NCI-H345 treated with DMSO at 0.1 percent for 48 hours (cell line): ENCODE data around the gene LRRC37A.
"Not testable (repeated sequence)": the region's sequence is repeated elsewhere in the genome, so short reads cannot be mapped to it uniquely, and the experiment has no call there.

Experiments
- DNase-seq: peaks from one replicate; lab custom pipeline; 2025; ENCODE audit not compliant: unreplicated experiment; lab: John Stamatoyannopoulos, UW

The LRRC37A gene

DNA sequence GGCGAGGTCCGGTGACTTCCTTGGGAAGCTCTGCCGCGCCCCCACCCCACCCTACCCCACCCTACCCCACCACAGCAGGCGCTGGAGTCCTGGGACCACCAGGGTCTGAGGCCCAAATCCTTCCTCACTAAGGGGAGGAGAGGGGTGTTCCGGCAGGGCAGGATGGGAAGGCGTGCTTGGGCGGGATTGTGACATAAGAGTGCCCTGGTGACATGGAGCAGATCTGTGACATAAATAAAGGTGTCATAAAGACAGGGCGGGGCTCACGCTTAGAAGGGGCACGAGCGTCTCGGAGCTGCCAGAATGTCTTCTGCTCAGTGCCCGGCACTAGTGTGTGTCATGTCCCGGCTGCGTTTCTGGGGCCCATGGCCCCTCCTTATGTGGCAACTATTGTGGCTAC, at the start of gene LRRC37A:
Gene LRRC37A, plus strand, starts transcription at position 301 of the 400 bp plus-strand sequence. Its CDS starts 3 bp downstream, at position 304.
- DNase-seq: not testable (repeated sequence)

DNA sequence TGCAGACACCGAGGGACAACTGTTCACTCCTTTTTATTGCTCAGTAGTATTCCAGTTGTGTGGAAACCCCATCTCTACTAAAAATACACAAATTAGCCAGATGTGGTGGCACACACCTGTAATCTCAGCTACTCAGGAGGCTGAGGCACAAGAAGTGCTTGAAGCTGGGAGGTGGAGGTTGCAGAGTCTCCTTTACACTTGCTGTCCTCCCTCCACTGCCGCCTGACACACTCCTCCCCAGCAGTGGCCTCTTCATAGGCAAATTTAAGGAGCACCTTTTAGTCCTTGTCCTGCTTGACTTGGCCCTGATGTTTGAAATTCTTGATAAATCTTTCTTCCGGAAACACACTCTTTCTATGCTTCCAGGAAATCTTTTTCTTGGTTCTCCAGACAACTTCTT, 45.8 kb upstream of the LRRC37A start:
- DNase-seq: not testable (repeated sequence)

DNA sequence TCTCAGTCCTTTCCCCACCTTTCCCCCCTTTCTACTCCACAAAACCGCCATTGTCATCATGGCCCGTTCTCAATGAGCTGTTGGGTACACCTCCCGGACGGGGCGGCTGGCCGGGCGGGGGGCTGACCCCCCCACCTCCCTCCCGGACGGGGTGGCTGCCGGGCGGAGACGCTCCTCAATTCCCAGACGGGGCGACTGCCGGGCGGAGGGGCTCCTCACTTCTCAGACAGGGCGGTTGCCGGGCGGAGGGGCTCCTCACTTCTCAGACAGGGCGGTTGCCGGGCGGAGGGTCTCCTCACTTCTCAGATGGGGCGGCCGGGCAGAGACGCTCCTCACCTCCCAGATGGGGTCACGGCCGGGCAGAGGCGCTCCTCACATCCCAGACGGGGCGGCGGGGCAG, 42.1 kb upstream of the LRRC37A start:
- not testable (repeated sequence) for DNase-seq

DNA sequence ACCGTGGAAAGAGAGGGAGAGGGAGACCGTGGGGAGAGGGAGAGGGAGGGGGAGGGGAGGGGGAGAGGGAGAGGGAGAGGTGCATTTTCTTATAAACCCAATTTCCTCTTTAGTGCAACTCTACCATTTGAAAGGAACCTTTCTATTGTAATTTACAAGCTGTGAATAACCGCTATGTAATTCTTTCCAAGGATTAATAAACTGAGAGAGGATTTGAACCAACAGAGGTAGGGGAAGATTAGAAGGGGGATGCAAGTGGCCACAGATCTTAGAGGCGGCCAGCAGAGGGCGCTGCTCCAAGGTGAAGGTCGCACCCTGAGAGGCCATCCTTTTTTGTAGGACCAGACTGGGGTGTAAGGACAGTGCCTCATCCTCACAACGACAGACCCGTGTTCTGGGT, 41.2 kb upstream of the LRRC37A start:
- not testable (repeated sequence) for DNase-seq

DNA sequence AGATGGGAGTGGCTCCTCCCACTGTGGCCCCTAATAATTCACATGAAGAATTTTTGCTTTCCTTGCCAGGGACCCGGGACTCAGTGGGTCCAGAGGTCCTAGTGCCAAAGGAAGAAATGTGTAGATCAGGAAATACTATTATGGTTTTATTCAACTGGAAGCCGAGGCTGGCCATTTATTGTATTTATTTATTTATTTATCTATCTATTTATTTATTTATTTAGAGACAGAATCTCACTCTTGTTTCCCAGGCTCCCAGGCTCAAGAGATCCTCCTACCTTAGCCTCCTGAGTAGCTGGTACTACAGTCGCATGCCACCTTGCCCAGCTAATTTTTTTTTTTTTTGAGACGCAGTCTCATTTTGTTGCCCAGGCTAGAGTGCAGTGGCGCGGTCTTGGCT, 40.7 kb upstream of the LRRC37A start:
- not testable (repeated sequence) for DNase-seq

DNA sequence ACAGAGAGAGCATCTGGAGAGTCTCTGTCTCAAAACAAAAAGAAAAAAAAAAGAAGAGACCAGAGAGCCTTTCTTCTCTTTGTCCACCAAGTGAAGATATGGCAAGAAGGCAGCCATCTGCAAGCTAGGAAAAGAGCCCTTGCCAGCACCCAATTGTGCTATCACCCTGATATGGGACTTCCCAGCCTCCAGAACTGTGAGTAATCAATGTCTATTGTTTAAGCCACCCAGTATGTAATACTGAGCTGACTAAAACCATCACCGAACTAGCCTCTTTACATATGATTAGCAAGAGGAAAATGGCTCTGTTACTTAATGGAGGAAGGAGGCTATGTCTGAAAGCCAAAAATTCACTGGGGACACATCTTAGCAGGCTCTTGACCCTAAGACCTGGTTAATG, 38.6 kb upstream of the LRRC37A start:
- DNase-seq: not testable (repeated sequence)

DNA sequence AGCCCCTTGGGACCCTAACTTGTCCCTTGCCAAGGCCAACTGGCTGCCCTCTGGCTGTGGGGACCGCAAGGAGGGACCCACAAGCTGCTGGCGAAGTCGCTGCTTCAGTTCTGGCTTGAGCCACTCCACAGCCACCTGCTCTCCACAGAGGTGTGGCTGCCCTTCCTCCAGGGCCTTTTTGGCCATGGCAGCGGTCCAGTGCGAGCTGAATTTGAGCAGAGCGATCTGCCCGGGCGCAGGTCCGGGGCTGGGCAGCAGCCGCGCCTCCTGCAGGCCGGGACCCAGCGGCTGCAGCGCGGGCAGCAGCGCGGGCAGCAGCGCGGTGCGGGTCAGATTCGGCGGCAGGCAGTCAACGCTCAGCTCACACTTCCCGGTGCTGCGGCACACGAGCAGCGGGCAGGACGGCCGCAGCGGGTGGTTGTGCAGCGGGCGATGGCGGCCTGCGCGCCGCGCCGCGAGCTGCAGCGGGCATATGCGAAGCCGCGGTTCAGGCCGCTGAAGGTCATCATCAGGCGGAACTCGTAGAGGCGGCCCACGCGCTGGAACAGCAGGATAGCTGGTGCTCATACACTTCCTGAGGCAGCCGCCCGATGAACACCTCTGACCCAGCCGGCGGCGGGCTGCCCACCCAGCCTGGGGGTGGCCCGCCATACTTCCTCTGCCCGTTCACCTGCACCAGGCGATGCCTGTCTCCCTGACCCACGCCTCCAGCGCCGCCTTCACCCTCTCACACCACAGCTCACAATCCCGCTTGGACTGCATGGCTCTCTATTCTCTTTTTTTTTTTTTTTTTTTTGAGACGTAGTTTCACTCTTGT, 34.9 kb upstream of the LRRC37A start:
- DNase-seq: not testable (repeated sequence)

DNA sequence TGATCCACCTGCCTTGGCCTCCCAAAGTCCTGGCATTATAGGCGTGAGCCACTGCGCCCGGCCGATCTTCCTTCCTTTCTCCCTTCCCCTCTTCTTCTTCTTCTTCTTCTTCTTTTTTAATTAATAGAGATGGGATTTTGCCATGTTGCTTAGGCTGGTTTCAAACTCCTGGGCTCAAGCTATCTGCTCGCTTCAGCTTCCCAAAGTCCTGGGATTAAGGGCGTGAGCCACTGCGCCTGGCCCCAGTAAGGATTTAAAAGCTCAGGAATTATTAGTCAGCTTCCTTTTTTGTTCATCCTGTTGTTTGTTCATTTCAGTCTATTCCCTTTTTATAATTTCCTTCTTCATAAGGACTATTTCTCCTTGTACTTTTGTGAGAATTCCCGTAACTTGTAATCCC, 32.7 kb upstream of the LRRC37A start:
- DNase-seq: no peak

DNA sequence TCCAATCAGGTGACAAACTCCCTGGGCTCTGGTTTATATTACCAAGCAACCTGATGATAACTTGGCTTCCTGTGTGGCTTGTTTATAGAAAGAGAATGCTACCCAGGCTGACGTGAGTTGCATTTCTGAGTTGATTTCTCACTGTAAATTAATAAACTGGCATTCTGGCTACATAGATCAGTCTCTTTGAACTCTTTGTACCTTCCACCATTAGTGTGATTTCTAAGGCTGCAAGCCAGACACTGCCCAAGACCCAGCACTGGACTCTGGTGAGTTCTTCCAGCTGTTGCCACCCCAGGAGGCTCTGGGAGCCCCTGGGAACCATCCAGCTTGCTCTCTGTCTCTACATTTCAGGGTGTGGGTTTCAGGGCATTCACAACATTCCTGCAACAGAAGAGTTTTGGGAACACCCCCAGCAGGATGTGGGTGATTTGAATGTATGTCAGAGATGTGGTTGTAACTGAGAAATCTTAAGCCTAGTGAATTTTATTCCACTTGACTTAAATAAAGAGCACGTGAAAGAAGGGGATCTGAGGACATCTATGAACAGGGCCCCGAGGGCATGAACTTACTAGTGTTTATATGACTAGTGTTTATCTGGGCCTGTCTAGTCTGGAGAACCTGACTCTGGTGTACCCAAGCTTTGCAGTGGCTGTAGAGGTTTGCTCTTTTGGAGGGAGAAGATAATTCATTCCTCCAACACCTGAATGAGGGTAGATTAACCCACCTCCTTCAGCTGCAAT, 30.3 kb upstream of the LRRC37A start:
- no peak for DNase-seq

DNA sequence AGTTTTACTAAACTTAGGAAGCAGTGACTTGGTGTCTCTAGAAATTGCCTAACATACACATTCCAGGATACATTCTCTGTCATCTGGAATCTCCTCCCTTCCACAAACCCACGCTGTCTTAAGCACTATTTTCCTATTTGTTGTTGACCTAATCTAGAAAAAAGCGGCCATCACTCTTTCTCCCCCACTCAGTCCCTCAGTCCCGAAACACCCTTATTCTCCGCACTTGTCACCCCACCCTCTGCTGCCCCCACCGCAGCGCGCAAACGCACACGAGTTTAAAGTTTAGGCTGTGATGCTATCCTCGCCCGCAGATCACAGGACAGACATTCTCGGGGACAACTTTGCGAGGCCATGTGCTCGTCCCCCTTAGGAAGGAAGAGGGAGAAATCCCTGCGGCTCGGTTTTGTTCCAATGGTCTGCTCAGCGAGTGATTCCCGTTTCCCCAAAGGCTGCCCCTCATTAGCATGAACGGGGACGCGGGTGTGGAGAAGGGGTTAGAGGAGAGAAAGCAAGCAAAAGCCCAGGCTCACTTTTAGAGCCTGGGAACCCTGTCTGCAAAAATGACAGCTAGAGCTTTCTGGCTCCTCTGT, 28.8 kb upstream of the LRRC37A start:
- not testable (repeated sequence) for DNase-seq

DNA sequence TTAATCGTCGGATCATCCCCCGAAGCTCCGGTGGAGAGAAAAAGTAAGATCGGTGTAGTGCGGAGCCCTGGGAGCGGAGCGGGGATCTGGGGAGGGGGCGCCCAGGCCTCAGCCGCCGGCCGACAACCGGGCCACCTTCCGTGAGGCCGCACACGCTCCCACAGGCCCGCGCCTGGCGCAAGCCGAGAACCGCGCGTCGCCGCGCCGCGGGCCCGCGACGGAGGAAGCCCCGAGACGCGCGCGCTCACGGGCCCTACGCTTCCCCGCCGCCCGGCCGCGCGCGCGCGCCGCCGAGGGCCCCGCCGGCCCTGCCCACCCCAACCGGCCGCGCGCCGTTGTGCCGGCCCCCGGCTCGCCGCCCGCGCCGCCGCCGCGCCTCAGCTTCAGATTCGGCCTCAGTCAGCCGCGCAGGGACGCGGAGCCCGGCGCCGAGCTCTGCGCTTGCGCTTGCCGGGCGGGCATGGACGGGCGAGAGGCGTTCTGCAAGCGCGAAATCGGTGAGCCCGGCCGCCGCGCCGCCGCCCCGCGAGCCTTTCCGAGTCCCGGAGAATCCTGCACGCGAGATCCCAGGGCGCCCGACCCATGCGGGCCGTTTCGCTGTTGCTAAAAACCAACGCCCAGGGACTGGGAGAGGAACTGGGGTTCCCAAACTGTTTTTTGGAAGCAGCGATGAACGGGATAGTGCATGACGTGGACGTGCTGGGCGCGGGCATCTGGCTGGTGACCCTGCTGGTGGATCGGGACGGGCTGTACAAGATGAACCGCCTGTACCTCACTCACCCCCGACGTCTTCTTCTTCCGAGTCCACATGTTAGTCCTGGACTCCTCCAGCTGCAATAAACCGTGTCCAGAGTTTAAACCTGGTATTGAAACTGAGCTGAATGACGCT, 28.0 kb upstream of the LRRC37A start:
- DNase-seq: peak; percentile 58

DNA sequence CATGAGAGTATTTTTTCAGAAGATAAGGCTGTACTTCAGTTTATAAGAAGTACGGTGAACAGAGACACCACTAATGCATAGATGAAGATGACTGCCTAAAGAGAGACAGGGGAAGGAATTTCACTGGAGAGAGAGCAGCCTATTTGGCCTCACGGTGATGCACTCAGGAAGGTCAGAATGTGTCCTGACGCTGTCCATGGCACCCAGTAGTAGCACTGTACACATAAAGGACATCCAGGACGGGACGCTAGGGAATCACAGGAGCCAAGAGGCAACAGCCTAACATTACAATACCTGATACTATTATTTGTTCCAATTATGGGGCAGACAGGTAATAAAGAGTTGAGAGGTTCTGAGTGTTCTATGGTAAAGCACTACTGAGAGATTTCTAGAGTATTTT, 24.9 kb upstream of the LRRC37A start:
- DNase-seq: no peak

DNA sequence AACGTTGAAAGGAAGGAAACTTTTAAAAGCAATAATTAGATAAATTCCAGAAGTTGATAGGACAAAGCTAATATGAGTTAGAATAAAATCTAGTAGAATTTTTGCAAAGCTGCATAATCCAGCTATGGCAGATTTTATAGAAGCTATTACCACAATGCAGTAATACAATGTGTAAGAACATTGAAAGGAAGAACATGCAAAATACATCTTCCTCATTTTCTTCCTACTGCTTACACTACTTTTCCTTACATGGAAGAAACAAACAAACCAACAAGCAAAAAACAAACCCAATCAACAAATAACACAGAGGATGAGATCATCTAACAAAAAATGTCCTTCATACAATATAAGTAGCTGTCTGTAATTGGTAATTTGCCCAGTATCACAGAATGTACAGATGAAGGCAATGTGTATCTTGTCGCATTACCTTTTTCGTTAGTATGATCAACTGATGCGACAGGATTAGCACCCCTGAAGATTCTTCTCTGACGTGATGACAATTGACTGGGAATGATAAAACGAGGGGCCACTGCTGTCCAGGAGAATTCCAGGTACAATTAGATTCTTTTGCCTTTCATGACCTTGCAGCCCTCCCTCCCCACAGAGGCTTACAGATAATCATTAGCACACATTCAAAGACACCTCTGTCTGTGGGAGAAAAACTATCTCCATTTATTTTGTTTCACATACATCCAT, 21.2 kb upstream of the LRRC37A start:
- DNase-seq: no peak

DNA sequence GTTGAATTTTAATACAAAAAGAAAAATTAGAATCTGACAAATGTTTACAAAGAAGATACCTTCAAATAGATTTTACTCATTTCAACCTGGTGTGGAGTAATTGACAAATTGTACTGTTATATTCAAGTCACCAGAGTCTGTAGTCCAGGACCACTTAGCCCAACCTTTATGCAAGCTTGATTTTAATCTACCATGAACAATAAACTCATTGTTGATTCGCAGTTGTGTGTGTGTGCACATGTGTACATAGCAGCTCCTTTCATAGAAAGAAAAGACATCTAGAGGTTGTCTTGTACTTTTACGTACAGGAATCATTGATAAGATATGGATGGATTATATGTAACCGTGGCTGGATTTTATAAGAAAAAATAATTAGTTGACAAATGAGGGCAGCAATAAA, 20.7 kb upstream of the LRRC37A start:
- DNase-seq: no peak

DNA sequence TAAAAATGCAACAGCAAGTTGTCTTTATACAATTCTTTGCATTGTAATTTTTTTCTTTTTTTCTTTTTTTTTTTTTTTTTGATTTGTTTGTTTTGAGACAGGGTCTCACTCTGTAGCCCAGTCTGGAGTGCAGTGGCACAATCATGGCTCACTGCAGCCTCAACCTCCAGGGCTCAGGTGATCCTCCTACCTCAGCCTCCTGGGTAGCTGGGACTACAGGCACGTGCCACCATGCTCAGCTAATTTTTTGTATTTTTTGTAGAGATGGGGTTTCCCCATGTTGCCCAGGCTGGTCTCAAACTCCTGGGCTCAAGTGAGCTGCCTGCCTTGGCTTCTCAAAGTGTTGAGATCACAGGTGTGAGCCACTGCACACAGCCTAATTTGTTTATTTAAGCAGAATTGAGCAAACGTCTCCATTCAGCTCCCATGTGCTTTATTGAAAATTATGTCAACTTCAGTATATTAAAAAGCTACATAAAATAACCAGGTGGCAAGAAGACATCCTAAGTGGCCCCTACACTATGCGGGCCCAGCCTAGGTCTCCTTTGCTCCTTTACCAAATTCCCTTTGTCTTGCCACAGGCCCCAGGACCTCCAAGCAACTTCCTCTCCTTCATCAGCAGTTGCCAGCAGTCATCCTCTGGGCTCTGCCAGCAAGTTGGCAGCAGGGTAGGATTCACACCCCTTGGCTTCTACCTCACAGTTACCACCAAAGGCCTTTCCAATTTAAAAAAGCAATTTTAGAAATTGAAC, 18.0 kb upstream of the LRRC37A start:
- DNase-seq: not testable (repeated sequence)

DNA sequence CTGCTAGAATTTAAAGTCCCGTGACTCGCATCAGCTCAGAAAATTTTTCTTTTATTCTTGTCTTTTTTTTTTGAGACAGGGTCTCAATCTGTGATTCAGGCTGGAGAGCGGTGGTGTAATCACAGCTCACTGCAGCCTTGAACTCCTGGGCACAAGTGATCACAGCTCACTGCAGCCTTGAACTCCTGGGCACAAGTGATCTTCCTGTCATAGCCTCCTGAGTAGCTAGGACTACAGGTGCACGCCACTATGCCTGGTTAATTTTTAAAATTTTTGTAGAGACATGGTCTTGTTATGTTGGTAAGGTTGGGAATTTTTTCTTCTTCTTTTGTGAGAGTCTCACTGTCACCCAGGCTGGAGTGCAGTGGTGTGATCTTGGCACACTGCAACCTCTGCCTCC, 13.6 kb upstream of the LRRC37A start:
- DNase-seq: not testable (repeated sequence)

DNA sequence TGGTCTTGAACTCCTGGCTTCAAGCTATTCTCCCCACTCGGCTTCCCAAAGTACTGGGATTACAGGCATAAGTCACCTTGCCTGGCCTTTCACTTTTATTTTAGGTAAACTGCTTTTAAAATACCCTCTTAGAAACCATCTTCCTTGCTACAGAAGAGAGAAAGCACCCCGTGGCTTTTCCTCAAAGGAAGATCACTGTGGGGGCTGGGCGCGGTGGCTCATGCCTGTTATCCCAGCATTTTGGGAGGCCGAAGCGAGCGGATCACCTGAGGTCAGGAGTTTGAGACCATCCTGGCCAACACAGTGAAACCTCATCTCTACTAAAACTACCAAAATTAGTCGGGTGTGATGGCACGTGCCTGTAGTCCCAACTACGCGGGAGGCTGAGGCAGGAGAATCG, 12.3 kb upstream of the LRRC37A start:
- not testable (repeated sequence) for DNase-seq

DNA sequence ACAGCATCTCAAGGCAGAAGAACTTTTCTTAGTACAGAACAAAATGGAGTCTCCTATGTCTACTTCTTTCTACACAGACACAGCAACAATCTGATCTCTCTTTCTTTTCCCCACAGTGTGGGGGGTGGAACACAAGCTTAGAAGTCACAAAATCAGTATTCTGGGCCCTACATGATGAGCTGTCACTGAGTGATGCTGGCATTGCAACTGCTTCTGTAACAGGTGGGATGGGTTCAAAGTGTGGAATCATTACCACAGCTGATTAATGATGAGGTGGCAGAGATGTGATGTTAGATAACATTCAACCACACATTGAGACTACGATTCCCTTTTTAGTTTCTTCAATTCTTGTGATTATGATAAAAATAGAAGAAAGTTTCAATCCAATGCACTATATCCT, 10.5 kb upstream of the LRRC37A start:
- DNase-seq: not testable (repeated sequence)

DNA sequence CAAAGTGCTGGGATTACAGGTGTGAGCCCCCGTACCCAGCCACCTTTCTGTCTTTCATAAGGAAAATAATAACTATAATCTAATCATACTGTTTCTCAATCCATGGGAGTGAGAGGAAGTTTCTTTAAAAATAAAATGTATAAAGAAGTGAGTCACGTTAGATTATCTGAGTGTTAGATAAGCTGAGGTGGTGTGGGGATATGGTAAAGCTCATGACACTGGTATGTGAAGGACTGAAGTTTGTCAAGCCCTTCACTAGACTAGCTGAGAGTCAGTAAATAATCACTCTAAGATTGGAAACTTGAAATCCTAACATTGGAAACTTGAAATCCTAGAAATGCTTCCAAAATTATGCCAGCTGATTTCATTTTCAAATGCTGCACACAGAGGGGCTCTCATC, 9.4 kb upstream of the LRRC37A start:
- DNase-seq: not testable (repeated sequence)
